Liver (tissue), 9 donors: Measurements from ENCODE around the gene ETS1. TPM values are rescaled to one million over a fixed set of nuclear protein-coding genes. Genes with fewer than 3 reads are reported as not detected.
A peak's percentile ranks its signal among the peaks of the same experiment; 100 is the strongest.

Source experiments
- DNase-seq: peaks from one replicate; pipeline ENCODE4 v3.0.0-alpha.2; 2017; ENCODE audit warnings: low spot score
- H3K27ac ChIP-seq, 2 donors: one replicate each; pipeline ENCODE4 v1.7.0; 2013; ENCODE audit warnings: inconsistent platforms in 2 of 2, low read length in 2 of 2, control low read depth in 1 of 2, low read depth in 1 of 2, mild to moderate bottlenecking in 1 of 2
- H3K27me3 ChIP-seq, 4 donors: one replicate each; pipeline versions ENCODE4 v1.6.1 to v1.7.0; 2013; ENCODE audit warnings: low read length in 3 of 4, inconsistent platforms in 1 of 4, mild to moderate bottlenecking in 1 of 4, moderate library complexity in 1 of 4; ENCODE audit not compliant: control insufficient read depth in 4 of 4, insufficient read depth in 4 of 4
- H3K36me3 ChIP-seq, 4 donors: one replicate each; pipeline versions ENCODE4 v1.6.1 to v1.7.0; 2013; ENCODE audit warnings: low read length in 3 of 4, mild to moderate bottlenecking in 3 of 4, low read depth in 1 of 4, moderate library complexity in 1 of 4; ENCODE audit not compliant: control insufficient read depth in 4 of 4, insufficient read depth in 3 of 4
- H3K4me1 ChIP-seq, 4 donors: one replicate each; pipeline versions ENCODE4 v1.6.1 to v1.7.0; 2013; ENCODE audit warnings: low read length in 3 of 4, mild to moderate bottlenecking in 3 of 4, moderate library complexity in 1 of 4; ENCODE audit not compliant: control insufficient read depth in 4 of 4, insufficient read depth in 4 of 4
- H3K4me3 ChIP-seq, 3 donors: one replicate each; pipeline versions ENCODE4 v1.6.1 to v1.7.0; 2013; ENCODE audit warnings: low read length in 3 of 3, control low read depth in 1 of 3, low read depth in 1 of 3, mild to moderate bottlenecking in 1 of 3
- H3K9ac ChIP-seq, 2 donors: one replicate each; pipeline ENCODE4 v1.7.0; 2013; ENCODE audit warnings: low read length in 2 of 2, mild to moderate bottlenecking in 2 of 2, moderate library complexity in 2 of 2, control low read depth in 1 of 2, low read depth in 1 of 2
- H3K9me3 ChIP-seq, 4 donors: one replicate each; pipeline versions ENCODE4 v1.6.1 to v1.7.0; 2013; ENCODE audit warnings: low read length in 3 of 4; ENCODE audit not compliant: control insufficient read depth in 4 of 4
- EGR1 ChIP-seq, 2 donors: IDR thresholded peaks; 2 replicates each; pipeline ENCODE4 v1.6.1; 2016 to 2018; ENCODE audit warnings: antibody characterized with exemption in 2 of 2, low read depth in 2 of 2
- FOXA1 ChIP-seq: IDR thresholded peaks from 2 replicates; pipeline ENCODE4 v1.6.1; 2016; ENCODE audit warnings: antibody characterized with exemption
- FOXA2 ChIP-seq: IDR thresholded peaks from 2 replicates; pipeline ENCODE4 v1.6.1; 2016; ENCODE audit warnings: antibody characterized with exemption
- GABPA ChIP-seq, 2 donors: IDR thresholded peaks in 1 of 2; conservative IDR thresholded peaks in 1 of 2; 2 replicates each; pipeline ENCODE4 v1.6.1; 2016; ENCODE audit warnings: antibody characterized with exemption in 2 of 2, mild to moderate bottlenecking in 1 of 2, moderate library complexity in 1 of 2
- HNF4A ChIP-seq, 2 donors: conservative IDR thresholded peaks; 2 replicates each; pipeline ENCODE4 v1.6.1; 2016; ENCODE audit warnings: antibody characterized with exemption in 2 of 2, mild to moderate bottlenecking in 2 of 2
- JUND ChIP-seq, 2 donors: IDR thresholded peaks; 2 replicates each; pipeline ENCODE4 v1.6.1; 2016; ENCODE audit warnings: antibody characterized with exemption in 2 of 2
- NR2F2 ChIP-seq: IDR thresholded peaks from 2 replicates; pipeline ENCODE4 v1.6.1; 2016; ENCODE audit warnings: antibody characterized with exemption
- RAD21 ChIP-seq, 2 donors: IDR thresholded peaks; 2 replicates each; pipeline ENCODE4 v1.6.1; 2016; ENCODE audit warnings: antibody characterized with exemption in 2 of 2, mild to moderate bottlenecking in 2 of 2
- RXRA ChIP-seq, 2 donors: IDR thresholded peaks; 2 replicates each; pipeline ENCODE4 v1.6.1; 2017 to 2018; ENCODE audit warnings: antibody characterized with exemption in 2 of 2, mild to moderate bottlenecking in 1 of 2
- SP1 ChIP-seq: IDR thresholded peaks from 2 replicates; pipeline ENCODE4 v1.6.1; 2018; ENCODE audit warnings: antibody characterized with exemption, mild to moderate bottlenecking
- TAF1 ChIP-seq: conservative IDR thresholded peaks from 2 replicates; pipeline ENCODE4 v1.6.1; 2016; ENCODE audit warnings: antibody characterized with exemption, mild to moderate bottlenecking
- YY1 ChIP-seq: IDR thresholded peaks from 2 replicates; pipeline ENCODE4 v1.6.1; 2016; ENCODE audit warnings: antibody characterized with exemption, mild to moderate bottlenecking
- WGBS: extraction: QIAGEN DNeasy Blood & Tissue Kit; methylation state at CpG from one replicate; pipeline ENCODE4 v1.1.7; 2013; 5-methylcytosine and 5-hydroxymethylcytosine counted together
- polyA plus RNA-seq, 2 donors: library from polyadenylated mRNA; stranded (reverse) in 1 of 2; unstranded in 1 of 2; fragments of 200-250 nt in 1 of 2; fragments of >200 nt in 1 of 2; fragmentation: Nextera tagmentation in 1 of 2; extraction: Ambion mirVana in 1 of 2; gene quantifications; one replicate each; pipeline versions ENCODE4 v1.2.1 to v1.2.3, GENCODE V29; 2013 to 2015
- total RNA-seq, 2 donors: library from RNA; depleted of rRNA; stranded (reverse); fragments of >200 nt; gene quantifications; one replicate each; pipeline ENCODE4 v1.2.3, GENCODE V29; 2014
- TF ChIP-seq, protein P1 (sequence below): IDR thresholded peaks from 2 replicates; pipeline ENCODE4 v1.6.1; 2016; ENCODE audit warnings: antibody characterized with exemption
- TF ChIP-seq, protein P2 (sequence below): IDR thresholded peaks from 2 replicates; pipeline ENCODE4 v1.6.1; 2016; ENCODE audit warnings: antibody characterized with exemption
- TF ChIP-seq, protein P3 (sequence below): IDR thresholded peaks from 2 replicates; pipeline ENCODE4 v1.6.1; 2016; ENCODE audit warnings: antibody characterized with exemption, mild to moderate bottlenecking
- TF ChIP-seq, protein P4 (sequence below): fragments of 150-350 bp; IDR thresholded peaks from 2 replicates; pipeline ENCODE4 v1.5.1; 2017; ENCODE audit warnings: improper control_type of control experiment, low read depth, low read length; ENCODE audit not compliant: missing input control
- donor health status: healthy.
- donor health status: healthy.
- donor health status: healthy.
- donor health status: healthy.
- donor health status: healthy.

The ETS1 gene
- total and polyA plus RNA-seq, 4 donors = 4.8 to 30.0 (median 20.3) TPM

DNA sequence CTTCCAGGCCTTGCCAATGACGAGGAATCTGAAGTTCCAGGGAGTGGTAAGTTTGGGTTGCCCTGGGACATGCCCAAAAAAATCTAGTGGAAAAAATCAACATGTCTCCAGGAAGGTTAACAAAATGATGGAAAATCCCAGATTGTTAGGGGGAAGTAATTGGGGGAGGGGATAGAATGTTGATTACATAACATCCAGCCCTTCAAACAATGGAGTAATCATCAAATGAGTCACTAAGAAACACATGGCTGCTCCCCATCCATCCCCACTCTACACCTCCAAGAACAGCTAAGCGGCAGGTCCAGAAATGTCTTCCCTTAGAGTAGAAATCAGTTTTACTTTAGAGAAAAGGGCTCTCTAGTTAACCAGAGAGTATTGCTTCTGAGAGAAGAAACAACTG, 94.9 kb downstream of the ETS1 start:
- WGBS = 63% methylated on average over 2 of the region's 2 CpGs
- Histone ChIP-seq H3K4me1 (peaks cover 11 to 21% (median 16%) of the 10 kb centered on the region in 4 donors), H3K9me3 (no peaks in the 10 kb centered on the region), H3K4me3 (no peak overlapping the region), H3K27me3 (no peaks in the 10 kb centered on the region), H3K9ac (peak overlapping the region in 1 of 2 donors; percentile 5), H3K36me3 (no peaks in the 10 kb centered on the region), H3K27ac (peak overlapping the region; percentile 42 to 44)
- DNase-seq = no peak
- no peak for TF ChIP-seq GABPA (IDR thresholded peaks at IDR 0.05 in 1 of 2, conservative IDR thresholded peaks at IDR 0.05 in 1 of 2)
- TF ChIP-seq FOXA1 = no peak
- TF ChIP-seq EGR1 (IDR thresholded peaks at IDR 0.05; ENCODE audit: low read depth in 2 of 2) = no peak
- TF ChIP-seq, protein P1, sequence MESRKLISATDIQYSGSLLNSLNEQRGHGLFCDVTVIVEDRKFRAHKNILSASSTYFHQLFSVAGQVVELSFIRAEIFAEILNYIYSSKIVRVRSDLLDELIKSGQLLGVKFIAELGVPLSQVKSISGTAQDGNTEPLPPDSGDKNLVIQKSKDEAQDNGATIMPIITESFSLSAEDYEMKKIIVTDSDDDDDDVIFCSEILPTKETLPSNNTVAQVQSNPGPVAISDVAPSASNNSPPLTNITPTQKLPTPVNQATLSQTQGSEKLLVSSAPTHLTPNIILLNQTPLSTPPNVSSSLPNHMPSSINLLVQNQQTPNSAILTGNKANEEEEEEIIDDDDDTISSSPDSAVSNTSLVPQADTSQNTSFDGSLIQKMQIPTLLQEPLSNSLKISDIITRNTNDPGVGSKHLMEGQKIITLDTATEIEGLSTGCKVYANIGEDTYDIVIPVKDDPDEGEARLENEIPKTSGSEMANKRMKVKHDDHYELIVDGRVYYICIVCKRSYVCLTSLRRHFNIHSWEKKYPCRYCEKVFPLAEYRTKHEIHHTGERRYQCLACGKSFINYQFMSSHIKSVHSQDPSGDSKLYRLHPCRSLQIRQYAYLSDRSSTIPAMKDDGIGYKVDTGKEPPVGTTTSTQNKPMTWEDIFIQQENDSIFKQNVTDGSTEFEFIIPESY = no peak
- TF ChIP-seq TAF1 = no peak
- no peak for TF ChIP-seq NR2F2
- TF ChIP-seq, protein P2, sequence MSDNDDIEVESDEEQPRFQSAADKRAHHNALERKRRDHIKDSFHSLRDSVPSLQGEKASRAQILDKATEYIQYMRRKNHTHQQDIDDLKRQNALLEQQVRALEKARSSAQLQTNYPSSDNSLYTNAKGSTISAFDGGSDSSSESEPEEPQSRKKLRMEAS = no peak
- TF ChIP-seq, protein P3, sequence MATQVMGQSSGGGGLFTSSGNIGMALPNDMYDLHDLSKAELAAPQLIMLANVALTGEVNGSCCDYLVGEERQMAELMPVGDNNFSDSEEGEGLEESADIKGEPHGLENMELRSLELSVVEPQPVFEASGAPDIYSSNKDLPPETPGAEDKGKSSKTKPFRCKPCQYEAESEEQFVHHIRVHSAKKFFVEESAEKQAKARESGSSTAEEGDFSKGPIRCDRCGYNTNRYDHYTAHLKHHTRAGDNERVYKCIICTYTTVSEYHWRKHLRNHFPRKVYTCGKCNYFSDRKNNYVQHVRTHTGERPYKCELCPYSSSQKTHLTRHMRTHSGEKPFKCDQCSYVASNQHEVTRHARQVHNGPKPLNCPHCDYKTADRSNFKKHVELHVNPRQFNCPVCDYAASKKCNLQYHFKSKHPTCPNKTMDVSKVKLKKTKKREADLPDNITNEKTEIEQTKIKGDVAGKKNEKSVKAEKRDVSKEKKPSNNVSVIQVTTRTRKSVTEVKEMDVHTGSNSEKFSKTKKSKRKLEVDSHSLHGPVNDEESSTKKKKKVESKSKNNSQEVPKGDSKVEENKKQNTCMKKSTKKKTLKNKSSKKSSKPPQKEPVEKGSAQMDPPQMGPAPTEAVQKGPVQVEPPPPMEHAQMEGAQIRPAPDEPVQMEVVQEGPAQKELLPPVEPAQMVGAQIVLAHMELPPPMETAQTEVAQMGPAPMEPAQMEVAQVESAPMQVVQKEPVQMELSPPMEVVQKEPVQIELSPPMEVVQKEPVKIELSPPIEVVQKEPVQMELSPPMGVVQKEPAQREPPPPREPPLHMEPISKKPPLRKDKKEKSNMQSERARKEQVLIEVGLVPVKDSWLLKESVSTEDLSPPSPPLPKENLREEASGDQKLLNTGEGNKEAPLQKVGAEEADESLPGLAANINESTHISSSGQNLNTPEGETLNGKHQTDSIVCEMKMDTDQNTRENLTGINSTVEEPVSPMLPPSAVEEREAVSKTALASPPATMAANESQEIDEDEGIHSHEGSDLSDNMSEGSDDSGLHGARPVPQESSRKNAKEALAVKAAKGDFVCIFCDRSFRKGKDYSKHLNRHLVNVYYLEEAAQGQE = no peak
- TF ChIP-seq SP1 = no peak
- TF ChIP-seq RXRA (IDR thresholded peaks at IDR 0.05) = no peak
- no peak for TF ChIP-seq YY1
- no peak for TF ChIP-seq RAD21 (IDR thresholded peaks at IDR 0.05)

DNA sequence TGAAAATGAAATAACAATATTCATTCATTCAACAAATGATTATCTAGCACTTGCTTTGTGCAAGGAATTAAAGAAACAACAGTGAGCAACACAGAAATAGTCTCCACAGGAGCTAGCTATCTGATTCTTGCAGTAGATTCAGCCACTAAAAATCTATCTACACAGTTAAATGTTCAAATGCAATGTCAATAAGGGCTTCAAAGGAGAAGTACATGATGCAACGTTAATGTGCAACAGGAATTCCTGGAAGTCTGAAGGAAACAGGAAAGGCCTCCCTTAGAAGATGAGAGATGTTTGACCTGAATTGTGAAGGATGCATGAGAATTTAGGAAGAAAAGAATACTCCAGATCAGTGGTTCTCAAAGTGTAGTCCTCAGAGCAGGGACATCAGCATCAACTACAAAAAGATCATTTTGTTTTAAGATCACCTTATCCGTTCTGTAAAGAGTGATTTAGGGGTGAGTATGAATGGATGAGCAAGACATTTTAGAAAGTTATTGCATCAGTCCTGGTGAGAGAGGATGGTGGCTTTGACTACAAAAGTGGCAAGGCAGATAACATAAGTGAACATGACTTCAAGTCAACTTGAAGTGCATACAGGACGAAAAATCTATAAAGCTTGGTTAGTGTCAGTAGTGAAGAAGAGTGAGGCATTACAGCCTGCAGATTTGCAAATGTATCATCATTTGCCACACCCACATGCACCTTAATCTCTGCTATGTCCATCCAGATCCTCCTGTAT, 96.0 kb downstream of the ETS1 start:
- 50% methylated on average over 3 of the region's 3 CpGs for WGBS
- Histone ChIP-seq H3K4me1 (peaks cover 4 to 10% (median 6%) of the 10 kb centered on the region in 4 donors), H3K27me3 (no peaks in the 10 kb centered on the region), H3K27ac (peak overlapping the region in 1 of 2 donors; percentile 14), H3K9me3 (no peaks in the 10 kb centered on the region), H3K4me3 (no peak overlapping the region), H3K36me3 (no peaks in the 10 kb centered on the region), H3K9ac (no peak overlapping the region)
- no peak for DNase-seq
- TF ChIP-seq SP1 (no peak), EGR1 (IDR thresholded peaks at IDR 0.05; ENCODE audit: low read depth in 2 of 2) (no peak), RAD21 (IDR thresholded peaks at IDR 0.05) (no peak), JUND (IDR thresholded peaks at IDR 0.05) (no peak), RXRA (IDR thresholded peaks at IDR 0.05) (no peak), NR2F2 (no peak), FOXA2 (no peak), HNF4A (conservative IDR thresholded peaks at IDR 0.05) (no peak), FOXA1 (no peak), YY1 (no peak)
- TF ChIP-seq, protein P4, sequence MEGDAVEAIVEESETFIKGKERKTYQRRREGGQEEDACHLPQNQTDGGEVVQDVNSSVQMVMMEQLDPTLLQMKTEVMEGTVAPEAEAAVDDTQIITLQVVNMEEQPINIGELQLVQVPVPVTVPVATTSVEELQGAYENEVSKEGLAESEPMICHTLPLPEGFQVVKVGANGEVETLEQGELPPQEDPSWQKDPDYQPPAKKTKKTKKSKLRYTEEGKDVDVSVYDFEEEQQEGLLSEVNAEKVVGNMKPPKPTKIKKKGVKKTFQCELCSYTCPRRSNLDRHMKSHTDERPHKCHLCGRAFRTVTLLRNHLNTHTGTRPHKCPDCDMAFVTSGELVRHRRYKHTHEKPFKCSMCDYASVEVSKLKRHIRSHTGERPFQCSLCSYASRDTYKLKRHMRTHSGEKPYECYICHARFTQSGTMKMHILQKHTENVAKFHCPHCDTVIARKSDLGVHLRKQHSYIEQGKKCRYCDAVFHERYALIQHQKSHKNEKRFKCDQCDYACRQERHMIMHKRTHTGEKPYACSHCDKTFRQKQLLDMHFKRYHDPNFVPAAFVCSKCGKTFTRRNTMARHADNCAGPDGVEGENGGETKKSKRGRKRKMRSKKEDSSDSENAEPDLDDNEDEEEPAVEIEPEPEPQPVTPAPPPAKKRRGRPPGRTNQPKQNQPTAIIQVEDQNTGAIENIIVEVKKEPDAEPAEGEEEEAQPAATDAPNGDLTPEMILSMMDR = no peak
- TF ChIP-seq, protein P3 = no peak
- TF ChIP-seq, protein P2 = no peak
- TF ChIP-seq, protein P1 = no peak
